HG03066 (cell line): Measurements from ENCODE around the gene LTB4R.

Source experiments
- ATAC-seq: cut with Tn5 transposase; IDR thresholded peaks from one replicate; pipeline ENCODE4 v1.9.1; 2021; ENCODE audit warnings: low read depth; ENCODE audit not compliant: unreplicated experiment

LTB4R gene

DNA sequence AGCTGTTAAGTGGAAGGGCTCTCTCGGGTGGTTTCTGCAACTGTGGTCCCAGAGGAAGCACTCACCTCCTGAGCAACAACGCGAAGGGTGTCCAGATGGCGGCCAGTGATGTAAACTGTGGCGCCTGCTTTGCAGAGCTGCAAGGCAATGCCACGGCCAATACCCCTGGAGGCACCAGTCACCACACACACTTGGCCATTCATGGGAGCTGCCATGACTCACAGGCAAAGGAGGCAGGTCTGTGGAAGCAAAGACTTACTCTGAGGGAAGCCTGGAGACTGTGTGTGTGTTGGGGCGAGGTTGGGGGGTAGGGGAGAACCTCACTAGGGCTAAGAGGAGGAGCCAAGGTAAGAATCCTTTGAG, 12.4 kb upstream of the LTB4R start:
- peak; percentile 7 for ATAC-seq

DNA sequence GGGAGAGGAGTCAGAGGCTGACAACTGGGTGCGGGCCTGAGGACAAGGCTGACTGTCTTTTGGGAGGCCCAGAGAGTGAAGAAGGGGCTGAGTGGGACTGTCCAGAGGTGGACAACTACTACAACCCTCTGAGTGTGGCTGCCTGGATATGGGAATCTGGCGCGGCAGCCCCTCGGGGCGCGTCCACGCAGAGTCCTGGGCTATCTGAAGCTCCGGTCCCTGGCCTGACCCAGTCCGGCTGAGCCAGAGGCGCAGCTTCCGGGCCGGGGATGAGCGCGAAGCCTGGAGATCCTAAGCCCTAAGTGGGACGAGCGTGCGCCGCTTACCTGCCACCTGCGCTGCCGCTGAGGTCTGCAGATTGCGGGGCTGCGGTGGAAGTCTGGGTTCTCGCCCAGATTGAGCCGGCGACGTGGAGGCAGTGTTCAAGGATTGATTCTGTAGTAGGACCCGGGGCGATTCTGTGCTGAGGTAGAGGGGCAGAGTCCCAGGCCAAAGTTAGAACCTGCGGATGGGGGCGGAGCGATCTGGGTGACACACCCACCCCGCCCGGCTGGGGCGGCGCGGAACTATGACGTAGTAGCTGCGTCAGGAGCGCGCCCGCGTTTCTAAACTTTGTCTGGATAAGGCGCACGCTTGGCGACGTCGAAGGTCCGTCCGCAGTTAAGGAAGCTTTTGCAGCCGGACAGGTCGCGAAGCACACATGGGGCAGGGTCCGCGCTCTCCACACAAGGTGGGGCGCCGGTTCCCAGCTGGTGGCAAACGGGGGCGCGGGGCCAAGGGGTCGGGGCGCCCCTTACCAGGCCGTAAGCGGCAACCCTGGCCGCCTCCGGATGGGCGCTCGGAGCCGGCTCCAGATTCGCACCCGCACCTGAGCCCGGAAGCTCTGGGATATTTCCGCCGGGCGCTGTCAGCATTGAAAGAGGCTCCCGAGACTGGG, 11.8 kb upstream of the LTB4R start, which contains the start of the genes DHRS1 and NOP9:
TSS of gene DHRS1 (minus strand) at position 526 of the 937 bp plus-strand sequence. CDS start 674 bp downstream, outside the sequence.
TSS of gene NOP9 (plus strand) at position 596 of the 937 bp plus-strand sequence. CDS start at position 701, 105 bp downstream.
- peak; percentile 75 for ATAC-seq

DNA sequence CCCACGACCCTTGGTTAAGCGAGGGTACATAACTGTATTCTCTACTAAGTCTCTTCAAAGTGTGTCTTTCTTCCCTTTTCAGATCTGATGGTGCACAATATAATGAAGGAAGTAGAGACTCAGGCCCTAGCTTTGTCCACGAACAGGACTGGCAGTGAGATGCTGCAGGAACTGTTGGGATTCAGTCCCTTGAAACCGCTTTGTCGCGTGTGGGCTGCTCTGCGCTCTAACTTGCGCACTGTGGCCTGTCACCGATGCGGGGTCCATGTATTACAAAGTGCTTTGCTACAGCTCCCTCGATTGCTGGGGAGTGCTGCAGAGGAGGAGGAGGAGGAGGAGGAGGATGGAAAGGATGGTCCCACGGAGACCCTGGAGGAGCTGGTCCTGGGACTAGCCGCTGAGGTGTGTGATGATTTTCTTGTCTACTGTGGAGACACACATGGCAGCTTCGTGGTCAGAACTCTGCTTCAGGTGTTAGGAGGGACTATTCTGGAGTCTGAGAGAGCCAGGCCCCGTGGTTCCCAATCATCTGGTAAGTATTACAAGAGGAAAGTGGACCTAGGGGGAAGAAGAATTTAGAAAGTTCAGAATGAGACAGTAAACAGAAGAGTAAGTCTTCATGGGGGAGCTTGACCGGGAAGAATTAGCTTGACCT, 10.8 kb upstream of the LTB4R start:
- no peak for ATAC-seq

DNA sequence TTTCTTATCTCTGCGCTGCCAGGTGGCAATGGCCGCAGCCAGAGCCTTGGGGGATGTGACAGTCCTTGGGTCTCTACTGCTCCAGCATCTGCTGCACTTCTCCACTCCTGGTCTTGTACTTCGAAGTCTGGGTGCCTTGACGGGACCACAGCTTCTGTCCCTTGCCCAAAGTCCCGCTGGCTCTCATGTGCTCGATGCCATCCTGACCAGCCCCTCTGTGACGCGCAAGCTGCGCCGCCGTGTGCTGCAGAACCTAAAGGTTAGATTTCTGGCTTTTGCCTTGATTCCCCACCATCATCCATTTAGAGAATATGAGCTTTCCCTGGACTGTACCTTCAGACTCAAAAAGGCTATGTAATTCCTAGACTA, 7.3 kb upstream of the LTB4R start:
- ATAC-seq: no peak

DNA sequence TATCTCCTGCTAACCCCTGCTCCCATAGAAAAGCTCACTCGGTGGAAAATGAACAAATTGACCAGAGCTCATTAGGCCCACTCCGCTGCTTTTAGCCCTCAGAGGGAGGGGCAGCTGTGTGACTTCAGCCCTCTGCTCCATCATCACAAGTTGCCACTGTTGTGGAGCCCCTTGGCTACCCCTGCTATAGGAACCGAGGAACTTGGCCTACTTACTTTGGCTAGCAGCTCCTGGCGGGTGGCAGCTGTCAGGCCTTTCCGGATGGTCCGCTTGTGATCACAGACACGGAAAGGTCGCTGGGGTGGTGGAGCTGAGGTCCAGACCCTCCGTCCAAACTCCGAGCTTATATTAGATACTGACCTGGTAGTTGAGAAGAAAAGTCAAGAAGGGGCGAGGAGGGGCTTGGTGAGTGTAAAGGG, 4.1 kb upstream of the LTB4R start:
- ATAC-seq: no peak

DNA sequence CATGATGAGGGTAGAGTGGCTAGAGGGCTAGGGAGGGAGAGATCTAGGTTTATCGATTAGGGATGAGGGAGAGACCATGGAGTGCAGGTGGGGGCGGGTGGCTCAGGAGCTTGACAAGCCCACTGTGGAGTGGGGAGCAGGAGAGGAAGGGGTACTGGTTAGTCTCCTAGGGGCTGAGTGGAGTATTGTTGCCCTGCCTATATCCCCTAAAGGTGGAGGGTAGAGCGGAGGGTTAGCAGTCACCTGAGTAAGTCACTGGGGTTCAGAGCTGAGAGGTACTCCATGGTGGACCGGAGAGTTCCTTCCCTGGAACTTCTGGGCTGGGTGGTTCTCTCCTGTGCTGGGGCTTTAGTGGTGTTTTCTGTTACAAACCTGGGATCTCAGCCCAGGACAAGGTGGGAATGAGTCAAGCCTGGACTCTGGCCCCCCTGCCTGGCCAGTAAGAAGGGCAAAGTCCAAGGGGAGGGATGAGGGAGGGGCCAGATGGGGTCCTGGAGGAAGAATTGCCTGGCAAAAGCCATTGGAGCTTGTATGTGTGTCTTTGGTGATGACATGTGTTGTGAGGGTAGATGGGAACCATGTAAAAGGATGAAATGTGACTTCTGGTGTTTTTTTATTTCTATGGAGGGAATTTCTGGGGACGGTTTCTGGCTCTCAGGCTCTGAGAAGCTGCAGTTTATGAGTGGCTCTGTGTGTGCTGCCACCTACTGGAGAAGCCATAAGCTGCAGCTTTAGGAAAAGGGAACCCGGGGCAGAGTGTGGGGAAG, 3.5 kb upstream of the LTB4R start, which contains the start of gene CIDEB:
TSS of gene CIDEB (minus strand) at position 403 of the 767 bp plus-strand sequence. CDS start at position 284, 119 bp downstream.
- no peak for ATAC-seq

DNA sequence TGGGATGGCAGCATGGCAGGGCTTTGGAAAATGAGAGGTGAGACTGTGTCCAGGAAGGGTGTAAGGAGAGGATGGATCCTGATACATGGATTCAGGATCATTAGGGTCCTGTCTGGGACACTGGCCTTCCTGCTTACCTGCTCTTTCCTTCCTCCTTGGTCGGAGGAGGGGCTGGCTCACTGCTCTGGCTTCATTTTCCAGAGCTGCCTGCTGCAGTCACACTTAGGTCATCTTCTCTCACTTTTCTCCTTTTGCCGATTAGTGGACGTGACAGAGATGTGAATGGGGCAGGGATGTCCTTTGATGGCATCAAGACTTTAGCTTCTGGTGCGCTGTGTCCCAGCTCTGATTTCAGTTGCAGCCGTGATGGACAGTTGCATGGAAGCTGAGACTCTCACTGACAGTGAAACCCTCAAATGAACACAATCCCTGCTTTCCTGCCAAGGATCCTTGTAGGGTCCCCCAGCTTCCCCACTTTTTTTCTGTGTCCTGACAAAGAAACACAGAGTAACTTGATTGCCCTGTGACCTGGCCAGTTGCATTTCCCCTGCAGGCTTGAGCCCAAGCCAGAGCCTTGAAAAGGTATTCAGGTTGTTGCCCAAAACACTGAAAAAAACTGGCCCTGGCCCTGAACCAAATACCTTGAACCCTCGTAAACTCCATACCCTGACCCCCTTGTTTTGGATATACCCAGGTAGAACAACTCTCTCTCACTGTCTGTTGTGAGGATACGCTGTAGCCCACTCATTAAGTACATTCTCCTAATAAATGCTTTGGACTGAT, 2.8 kb upstream of the LTB4R start:
- ATAC-seq: no peak

DNA sequence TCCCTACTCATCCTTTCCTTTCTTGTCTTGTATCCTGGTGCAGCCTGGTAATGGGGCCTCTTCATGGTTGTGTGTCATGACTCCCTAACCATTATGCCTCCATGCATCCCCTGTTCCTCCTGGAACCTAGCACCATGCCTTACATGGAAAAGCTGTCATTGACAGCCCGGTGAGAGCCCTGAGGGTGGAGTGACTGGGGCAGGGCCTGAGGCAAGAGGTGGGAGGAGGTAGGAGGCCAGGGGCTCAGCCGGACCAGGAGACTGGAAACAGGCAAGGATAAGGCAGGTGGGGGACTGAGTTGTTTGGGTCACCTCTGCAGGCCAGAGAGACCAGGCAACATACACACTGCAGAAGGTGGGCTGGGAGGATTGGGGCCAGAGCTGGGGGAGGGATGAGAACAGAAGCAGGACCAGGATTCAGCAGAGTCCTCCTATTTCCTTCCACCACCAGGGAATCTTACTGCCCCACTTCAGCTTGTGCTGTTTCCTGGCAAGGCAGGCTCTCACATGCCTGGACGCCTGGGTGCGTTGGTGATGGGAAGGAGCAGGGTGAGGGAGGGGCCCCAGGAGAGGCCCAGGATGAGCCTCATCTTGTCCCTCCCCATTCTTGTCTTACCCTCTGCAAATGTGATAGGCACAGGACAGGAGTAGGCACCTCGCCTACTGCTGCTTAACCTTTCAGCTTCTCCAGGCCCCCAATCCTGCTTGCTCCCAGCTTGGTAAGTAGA, 1.6 kb upstream of the LTB4R start, which contains the start of gene LTB4R2:
TSS of gene LTB4R2 (plus strand) at position 603 of the 727 bp plus-strand sequence. CDS start 525 bp downstream, outside the sequence.
- ATAC-seq: no peak

DNA sequence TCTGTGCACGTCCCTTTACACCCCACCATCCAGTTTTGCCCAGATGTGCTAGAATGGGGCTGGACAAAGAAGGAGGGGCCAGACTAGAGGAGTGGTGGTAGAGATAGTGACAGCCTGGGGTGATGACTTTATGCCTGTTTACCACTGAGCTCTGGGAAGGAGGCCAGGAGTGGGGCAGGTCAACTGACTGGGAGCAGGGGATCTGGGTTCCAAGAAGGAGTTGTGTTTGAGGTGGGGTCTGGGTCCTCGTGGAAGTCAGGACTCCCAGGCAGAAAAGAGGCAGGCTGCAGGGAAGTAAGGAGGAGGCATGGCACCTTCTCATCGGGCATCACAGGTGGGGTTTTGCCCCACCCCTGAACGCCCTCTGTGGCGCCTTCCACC, 1.0 kb upstream of the LTB4R start:
- no peak for ATAC-seq

DNA sequence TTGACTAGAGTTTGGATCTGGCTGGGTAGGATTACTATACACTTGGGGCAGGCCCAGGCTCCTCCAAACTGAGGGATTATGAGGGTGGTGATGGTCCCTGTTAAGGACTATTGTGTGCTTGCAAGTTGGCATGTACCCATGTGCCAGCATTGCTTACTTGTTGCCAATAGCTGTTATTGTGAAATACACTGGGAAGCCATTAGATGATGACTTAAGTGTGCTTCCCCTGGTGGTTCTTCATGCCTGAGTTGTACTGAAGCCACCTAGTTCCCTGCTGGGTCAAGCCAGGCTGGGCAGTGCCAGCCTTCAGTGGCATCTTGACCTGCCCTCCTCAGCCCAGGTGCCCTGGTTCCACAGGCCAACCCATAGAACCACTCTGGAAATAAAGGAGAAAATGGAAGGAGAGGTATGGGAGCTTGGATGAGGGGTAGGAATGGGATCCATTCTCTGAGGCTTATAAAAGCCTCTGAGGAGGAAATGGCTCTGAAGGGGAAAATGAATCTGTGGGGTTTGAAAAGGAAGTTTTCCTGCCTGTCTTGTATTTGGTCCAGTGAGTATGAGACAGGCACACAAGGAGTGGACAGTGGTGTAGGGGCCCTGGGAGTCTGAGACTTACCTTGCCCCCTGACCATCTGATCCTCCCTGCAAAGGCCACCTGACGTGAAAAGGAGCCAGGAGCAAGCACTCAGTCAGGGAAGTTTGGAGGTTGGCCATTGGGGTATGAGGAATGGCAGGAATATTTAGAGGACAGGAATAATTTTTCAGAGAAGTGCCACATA, 724 bp downstream of the LTB4R start:
- ATAC-seq: no peak

DNA sequence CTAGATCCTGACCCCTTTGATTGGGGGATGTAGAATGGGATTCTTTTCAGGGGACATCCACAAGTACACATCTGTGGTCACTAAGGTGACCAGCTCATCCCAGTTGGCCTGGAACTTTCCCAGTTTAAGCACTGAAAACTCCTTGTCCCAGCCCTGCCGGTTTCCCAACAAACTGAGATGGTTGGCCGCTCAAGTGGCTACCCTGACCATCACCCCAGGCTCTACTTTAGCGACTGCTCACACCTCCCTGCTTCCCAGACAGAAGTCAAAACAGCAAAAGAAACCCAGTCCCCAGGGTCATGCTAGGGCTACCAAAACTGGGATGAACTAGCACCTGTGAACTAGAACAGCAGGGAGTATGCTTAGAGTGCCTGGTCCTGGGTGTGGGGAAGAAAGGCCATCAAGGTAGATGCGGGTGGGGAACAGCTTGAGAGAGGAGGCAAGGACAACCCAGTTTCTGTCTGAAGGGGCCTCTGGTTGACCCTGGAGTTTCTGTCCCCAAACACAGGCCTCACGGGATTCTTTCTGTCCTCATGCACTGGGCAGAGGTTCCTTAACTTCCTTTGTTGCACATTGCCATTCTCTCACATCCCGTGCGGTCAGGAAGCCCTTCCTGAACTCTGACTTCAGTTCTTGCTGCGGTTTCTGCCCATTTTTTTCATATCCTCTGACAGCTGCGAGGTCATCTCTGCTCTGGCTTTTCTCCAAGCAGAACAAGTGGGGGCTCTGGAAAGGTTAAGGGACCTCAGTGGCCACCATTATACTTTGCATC, 1.6 kb downstream of the LTB4R start:
- no peak for ATAC-seq

DNA sequence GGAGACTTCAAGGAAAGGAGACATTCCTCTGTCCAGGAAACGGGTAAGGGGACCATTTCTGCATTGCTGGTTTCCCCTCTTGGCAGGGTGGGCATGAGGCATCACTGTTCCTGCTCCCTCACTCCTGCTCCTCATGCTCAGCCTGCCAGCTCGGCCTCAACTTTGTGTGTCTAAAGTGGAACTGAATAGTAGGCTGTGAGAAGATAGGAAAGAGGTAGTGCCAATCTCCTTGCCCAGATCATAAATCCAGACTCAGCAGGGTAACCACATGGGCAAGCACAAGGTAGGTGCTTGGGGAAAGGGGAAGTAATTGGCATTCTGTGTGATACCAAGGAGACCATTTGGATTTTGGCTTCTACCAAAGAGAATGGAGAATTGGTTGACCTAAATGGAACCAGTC, 2.6 kb downstream of the LTB4R start:
- ATAC-seq: no peak

DNA sequence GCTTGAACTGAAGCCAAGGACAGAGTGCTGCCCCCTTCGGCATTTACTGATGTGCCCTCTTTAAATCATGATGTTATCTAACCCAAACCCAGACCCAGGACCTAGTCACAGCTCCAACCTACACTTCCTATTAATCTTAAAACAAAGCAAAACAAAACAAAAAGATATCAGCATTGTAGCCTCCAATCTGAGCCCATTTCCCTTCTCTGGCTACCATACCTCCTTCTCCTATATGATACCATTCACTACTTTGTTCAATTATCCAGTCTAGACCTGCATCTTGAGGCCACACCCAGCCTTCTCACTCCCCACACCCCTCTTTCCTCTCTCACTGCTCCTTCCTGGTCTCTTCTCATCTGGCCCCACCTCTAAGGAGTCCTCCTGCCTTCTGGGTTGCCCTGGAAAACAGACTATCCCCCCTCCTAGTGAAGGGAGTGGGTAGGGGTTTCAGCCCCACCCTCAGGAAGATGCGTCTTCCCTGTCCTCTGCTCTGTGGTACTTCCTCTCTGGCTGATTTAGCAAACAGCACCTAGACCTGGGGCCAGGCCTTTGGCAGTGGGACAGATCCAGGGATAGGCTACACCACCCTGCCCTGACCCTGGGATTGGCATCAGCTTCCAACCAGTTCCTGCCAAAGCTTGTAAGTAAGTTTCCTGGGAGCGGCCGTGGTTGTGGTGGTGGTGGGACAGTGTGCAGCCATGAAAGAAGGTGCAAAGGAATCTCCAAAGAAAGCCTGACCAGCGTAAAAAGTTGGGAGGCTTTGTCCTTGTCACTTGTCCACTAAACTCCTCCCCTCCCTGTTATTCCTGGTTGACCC, 3.3 kb downstream of the LTB4R start:
- no peak for ATAC-seq

DNA sequence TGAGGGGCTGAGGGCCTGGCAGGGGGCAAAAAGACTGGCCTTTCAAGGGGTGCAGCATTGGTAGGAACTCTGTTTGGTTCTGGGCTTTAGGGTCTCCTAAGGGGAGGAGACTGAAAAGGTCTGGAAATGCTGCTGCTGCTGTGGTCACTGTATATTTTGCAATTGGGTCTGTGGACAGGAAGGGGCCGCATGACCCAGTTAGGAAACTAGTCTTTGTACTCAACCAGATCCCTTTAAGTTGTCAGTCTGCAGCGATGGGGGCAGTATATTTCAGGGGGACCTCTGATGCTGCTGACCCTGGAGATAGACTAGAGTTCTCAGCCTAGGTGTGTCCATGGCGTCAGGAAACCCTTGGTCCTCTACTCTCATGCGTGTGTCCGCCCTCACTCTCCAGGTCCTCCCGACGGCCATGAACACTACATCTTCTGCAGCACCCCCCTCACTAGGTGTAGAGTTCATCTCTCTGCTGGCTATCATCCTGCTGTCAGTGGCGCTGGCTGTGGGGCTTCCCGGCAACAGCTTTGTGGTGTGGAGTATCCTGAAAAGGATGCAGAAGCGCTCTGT, 4.0 kb downstream of the LTB4R start:
- ATAC-seq: no peak

DNA sequence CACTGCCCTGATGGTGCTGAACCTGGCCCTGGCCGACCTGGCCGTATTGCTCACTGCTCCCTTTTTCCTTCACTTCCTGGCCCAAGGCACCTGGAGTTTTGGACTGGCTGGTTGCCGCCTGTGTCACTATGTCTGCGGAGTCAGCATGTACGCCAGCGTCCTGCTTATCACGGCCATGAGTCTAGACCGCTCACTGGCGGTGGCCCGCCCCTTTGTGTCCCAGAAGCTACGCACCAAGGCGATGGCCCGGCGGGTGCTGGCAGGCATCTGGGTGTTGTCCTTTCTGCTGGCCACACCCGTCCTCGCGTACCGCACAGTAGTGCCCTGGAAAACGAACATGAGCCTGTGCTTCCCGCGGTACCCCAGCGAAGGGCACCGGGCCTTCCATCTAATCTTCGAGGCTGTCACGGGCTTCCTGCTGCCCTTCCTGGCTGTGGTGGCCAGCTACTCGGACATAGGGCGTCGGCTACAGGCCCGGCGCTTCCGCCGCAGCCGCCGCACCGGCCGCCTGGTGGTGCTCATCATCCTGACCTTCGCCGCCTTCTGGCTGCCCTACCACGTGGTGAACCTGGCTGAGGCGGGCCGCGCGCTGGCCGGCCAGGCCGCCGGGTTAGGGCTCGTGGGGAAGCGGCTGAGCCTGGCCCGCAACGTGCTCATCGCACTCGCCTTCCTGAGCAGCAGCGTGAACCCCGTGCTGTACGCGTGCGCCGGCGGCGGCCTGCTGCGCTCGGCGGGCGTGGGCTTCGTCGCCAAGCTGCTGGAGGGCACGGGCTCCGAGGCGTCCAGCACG, 4.7 kb downstream of the LTB4R start:
- no peak for ATAC-seq

DNA sequence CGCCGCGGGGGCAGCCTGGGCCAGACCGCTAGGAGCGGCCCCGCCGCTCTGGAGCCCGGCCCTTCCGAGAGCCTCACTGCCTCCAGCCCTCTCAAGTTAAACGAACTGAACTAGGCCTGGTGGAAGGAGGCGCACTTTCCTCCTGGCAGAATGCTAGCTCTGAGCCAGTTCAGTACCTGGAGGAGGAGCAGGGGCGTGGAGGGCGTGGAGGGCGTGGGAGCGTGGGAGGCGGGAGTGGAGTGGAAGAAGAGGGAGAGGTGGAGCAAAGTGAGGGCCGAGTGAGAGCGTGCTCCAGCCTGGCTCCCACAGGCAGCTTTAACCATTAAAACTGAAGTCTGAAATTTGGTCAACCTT, 5.3 kb downstream of the LTB4R start:
- no peak for ATAC-seq
